Measurements from ENCODE around the gene ABHD8. TPM values are rescaled to one million over a fixed set of nuclear protein-coding genes. Genes with fewer than 3 reads are reported as not detected.
A peak's percentile ranks its signal among the peaks of the same experiment; 100 is the strongest.

ABHD8 gene
- total and polyA plus RNA-seq, 2 of the 13 experiments (the other 11 are each of a cell fraction or from before 2014, with no cell fraction given): 6.3 to 7.2 TPM

DNA sequence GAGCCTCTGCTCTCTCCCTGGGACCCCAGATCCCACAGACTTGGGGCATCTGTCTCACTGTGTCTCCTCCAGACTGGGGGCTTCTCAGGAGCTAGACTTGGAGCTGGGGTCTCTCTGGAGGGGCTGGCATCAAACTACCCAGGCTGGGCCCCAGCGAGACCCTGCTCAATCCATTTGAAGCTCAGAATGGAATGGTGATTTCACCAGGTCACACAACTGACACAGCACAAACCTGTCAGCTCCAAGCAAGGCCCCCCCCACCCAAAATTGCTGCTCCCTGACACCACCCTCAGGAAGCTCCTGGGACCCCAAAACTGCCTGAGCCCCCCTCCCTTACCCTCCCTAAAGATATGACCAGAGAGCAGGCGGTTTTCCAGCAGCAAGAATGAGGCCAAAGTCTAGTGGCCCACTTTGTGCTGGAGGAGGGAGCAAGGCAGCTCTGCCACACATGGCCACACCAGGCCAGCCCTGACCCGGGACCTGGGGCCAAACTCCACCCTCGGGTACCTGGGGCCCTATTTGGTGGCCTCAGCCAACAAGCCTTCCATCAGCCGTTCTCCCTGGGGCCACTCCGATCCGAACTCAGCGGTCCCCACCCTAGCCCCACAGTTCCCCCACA lies 59.9 kb downstream of the ABHD8 start (continued):
- TF ChIP-seq, protein P1, sequence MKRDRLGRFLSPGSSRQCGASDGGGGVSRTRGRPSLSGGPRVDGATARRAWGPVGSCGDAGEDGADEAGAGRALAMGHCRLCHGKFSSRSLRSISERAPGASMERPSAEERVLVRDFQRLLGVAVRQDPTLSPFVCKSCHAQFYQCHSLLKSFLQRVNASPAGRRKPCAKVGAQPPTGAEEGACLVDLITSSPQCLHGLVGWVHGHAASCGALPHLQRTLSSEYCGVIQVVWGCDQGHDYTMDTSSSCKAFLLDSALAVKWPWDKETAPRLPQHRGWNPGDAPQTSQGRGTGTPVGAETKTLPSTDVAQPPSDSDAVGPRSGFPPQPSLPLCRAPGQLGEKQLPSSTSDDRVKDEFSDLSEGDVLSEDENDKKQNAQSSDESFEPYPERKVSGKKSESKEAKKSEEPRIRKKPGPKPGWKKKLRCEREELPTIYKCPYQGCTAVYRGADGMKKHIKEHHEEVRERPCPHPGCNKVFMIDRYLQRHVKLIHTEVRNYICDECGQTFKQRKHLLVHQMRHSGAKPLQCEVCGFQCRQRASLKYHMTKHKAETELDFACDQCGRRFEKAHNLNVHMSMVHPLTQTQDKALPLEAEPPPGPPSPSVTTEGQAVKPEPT (CRISPR knock-in tag; IDR thresholded peaks at IDR 0.05; ENCODE audit: low read depth): no peak
- TF ChIP-seq ZNF354B (CRISPR knock-in tag; IDR thresholded peaks at IDR 0.05) (0 out of 2 replicates have a peak, but pooled peaks have one; percentile 24), DMAP1 (CRISPR knock-in tag; IDR thresholded peaks at IDR 0.05) (0 out of 2 replicates have a peak, but pooled peaks have one; percentile 34), MED8 (CRISPR knock-in tag; IDR thresholded peaks at IDR 0.05; ENCODE audit: insufficient replicate concordance) (no peak), ZFY (CRISPR knock-in tag; IDR thresholded peaks at IDR 0.05) (peak; percentile 58), ZNF687 (CRISPR knock-in tag; IDR thresholded peaks at IDR 0.05) (peak; percentile 75), TFAP4 (IDR thresholded peaks at IDR 0.05; ENCODE audit: borderline replicate concordance, low read depth) (peak; percentile 36; the same call in 1 of the 2 replicates), ZNF558 (CRISPR knock-in tag; IDR thresholded peaks at IDR 0.05; ENCODE audit: borderline replicate concordance) (0 out of 2 replicates have a peak, but pooled peaks have one; percentile 26), ZNF572 (CRISPR knock-in tag; IDR thresholded peaks at IDR 0.05) (no peak), ZNF549 (CRISPR knock-in tag; IDR thresholded peaks at IDR 0.05) (no peak), CSRNP1 (CRISPR knock-in tag; IDR thresholded peaks at IDR 0.05) (0 out of 2 replicates have a peak, but pooled peaks have one; percentile 39), CCDC6 (CRISPR knock-in tag; IDR thresholded peaks at IDR 0.05) (peak; percentile 47; the same call in 1 of the 2 replicates), ZFP1 (CRISPR knock-in tag; IDR thresholded peaks at IDR 0.05) (no peak), RCOR2 (CRISPR knock-in tag; IDR thresholded peaks at IDR 0.05) (no peak), ZIK1 (CRISPR knock-in tag; IDR thresholded peaks at IDR 0.05; ENCODE audit: borderline replicate concordance, low read depth) (peak; percentile 37; the same call in 1 of the 2 replicates), SOX5 (CRISPR knock-in tag; IDR thresholded peaks at IDR 0.05; ENCODE audit: borderline replicate concordance) (no peak), SIN3A (IDR thresholded peaks at IDR 0.05; ENCODE audit: borderline replicate concordance, low read depth, low read length) (no peak), FOXK1 (CRISPR knock-in tag; IDR thresholded peaks at IDR 0.05; ENCODE audit: borderline replicate concordance, low read depth) (no peak)
- TF ChIP-seq, protein P2, sequence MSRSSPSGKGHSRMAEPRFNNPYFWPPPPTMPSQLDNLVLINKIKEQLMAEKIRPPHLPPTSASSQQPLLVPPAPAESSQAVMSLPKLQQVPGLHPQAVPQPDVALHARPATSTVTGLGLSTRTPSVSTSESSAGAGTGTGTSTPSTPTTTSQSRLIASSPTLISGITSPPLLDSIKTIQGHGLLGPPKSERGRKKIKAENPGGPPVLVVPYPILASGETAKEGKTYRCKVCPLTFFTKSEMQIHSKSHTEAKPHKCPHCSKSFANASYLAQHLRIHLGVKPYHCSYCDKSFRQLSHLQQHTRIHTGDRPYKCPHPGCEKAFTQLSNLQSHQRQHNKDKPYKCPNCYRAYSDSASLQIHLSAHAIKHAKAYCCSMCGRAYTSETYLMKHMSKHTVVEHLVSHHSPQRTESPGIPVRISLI (CRISPR knock-in tag; IDR thresholded peaks at IDR 0.05; ENCODE audit: borderline replicate concordance): no peak
- TF ChIP-seq, protein P3, sequence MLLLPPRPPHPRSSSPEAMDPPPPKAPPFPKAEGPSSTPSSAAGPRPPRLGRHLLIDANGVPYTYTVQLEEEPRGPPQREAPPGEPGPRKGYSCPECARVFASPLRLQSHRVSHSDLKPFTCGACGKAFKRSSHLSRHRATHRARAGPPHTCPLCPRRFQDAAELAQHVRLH (CRISPR knock-in tag; IDR thresholded peaks at IDR 0.05; ENCODE audit: borderline replicate concordance, low read depth): no peak
